Gastrocnemius medialis (tissue), 4 donors: ENCODE measurements around the gene SLC35B3. TPM values are rescaled to one million over a fixed set of nuclear protein-coding genes. Genes with fewer than 3 reads are reported as not detected.
A peak's percentile ranks its signal among the peaks of the same experiment; 100 is the strongest.

ENCODE experiments used
- ATAC-seq, 2 donors: fragments of 150-250 bp; one replicate each; pipeline ENCODE4 v1.9.1; 2016
- DNase-seq, 2 donors: peaks; one replicate each; pipeline ENCODE4 v3.0.0-alpha.2; 2019
- H3K27ac ChIP-seq, 4 donors: fragments of 200-600 bp; sonication (generic); 1 replicate in 1 of 4; 2 replicates in 3 of 4; pipeline ENCODE4 v1.5.1; 2016 to 2018; ENCODE audit warnings: mild to moderate bottlenecking in 2 of 4, moderate library complexity in 1 of 4
- H3K27me3 ChIP-seq, 3 donors: fragments of 200-600 bp; sonication (generic) in 2 of 3; 1 replicate in 1 of 3; 2 replicates in 2 of 3; pipeline versions ENCODE4 v1.5.1 to v1.6.0; 2016 to 2019; ENCODE audit warnings: mild to moderate bottlenecking in 1 of 3, moderate library complexity in 1 of 3
- H3K36me3 ChIP-seq, 2 donors: fragments of 200-600 bp; sonication (generic) in 1 of 2; one replicate each; pipeline ENCODE4 v1.5.1; 2017 to 2018
- H3K4me1 ChIP-seq, 2 donors: fragments of 200-600 bp; sonication (generic) in 1 of 2; one replicate each; pipeline ENCODE4 v1.5.1; 2016 to 2017; ENCODE audit warnings: mild to moderate bottlenecking in 2 of 2
- H3K4me3 ChIP-seq, 4 donors: fragments of 200-600 bp; sonication (generic) in 3 of 4; 1 replicate in 1 of 4; 2 replicates in 3 of 4; pipeline ENCODE4 v1.5.1; 2016 to 2019; ENCODE audit warnings: mild to moderate bottlenecking in 2 of 4
- H3K9me3 ChIP-seq, 3 donors: fragments of 200-600 bp; sonication (generic) in 2 of 3; 1 replicate in 1 of 3; 2 replicates in 2 of 3; pipeline ENCODE4 v1.5.1; 2016 to 2019
- CTCF ChIP-seq, 5 experiments: fragments of 450-650 bp in 3 of 5; fragments of 200-600 bp in 2 of 5; sonication (generic) in 2 of 5; IDR thresholded peaks in 4 of 5; conservative IDR thresholded peaks in 1 of 5; 1 replicate in 4 of 5; 2 replicates in 1 of 5; pipeline ENCODE4 v1.5.1; 2016 to 2019; ENCODE audit warnings: antibody characterized with exemption in 5 of 5, mild to moderate bottlenecking in 3 of 5, moderate library complexity in 3 of 5
- POLR2A ChIP-seq, 2 donors: fragments of 450-650 bp; IDR thresholded peaks; one replicate each; pipeline ENCODE4 v1.6.1; 2017; ENCODE audit warnings: antibody characterized with exemption in 2 of 2, mild to moderate bottlenecking in 2 of 2, moderate library complexity in 2 of 2
- in situ Hi-C, 4 donors: fragments of 200-750 bp; cut with MboI; loops; one replicate each; pipeline versions ENCODE4 v1.15.0 to v1.8.0; 2017; ENCODE audit warnings: low sequenced_read_pairs in 4 of 4
- intact Hi-C: fragments of 100-400 bp; cut with DNase I; formaldehyde crosslinking; loops from one replicate; pipeline ENCODE4 v1.15.1; 2023; ENCODE audit warnings: low total_unique reads
- total RNA-seq, 4 donors: library from RNA; depleted of rRNA; stranded (reverse); fragments of >200 nt; gene quantifications; one replicate each; pipeline versions ENCODE4 v1.1.0 to v1.2.3, GENCODE V29; 2016

SLC35B3 gene
- total RNA-seq, 4 donors from 2014 or later = 2.2 to 5.6 (median 3.2) TPM

GRCh38 chr6:8437813-8438212 is 2.5 kb upstream of the SLC35B3 start:
- Histone ChIP-seq H3K4me3 (no peak overlapping the region), H3K27me3 (no peaks in the 10 kb centered on the region), H3K4me1 (peaks cover 17 to 32% of the 10 kb centered on the region in 2 donors), H3K27ac (no peak overlapping the region), H3K9me3 (no peaks in the 10 kb centered on the region), H3K36me3 (no peaks in the 10 kb centered on the region)
- intact Hi-C loops = loop anchor here (10.0 kb wide), 1 partner anchor 373 kb away; the partner anchor contains the start of gene BLOC1S5
- TF ChIP-seq POLR2A (IDR thresholded peaks at IDR 0.05) = no peak
- no peak for TF ChIP-seq CTCF (IDR thresholded peaks at IDR 0.05 in 4 of 5, conservative IDR thresholded peaks at IDR 0.05 in 1 of 5)
- no peak for ATAC-seq
- in situ Hi-C loops = loop anchor here in 1 of 4 donors (25.0 kb wide), 1 partner anchor 351 kb away; no protein-coding TSS in a partner anchor
- no peak for DNase-seq

GRCh38 chr6:8436966-8437365 is 1.6 kb upstream of the SLC35B3 start:
- Histone ChIP-seq H3K4me1 (peaks cover 20 to 33% of the 10 kb centered on the region in 2 donors), H3K36me3 (no peaks in the 10 kb centered on the region), H3K27ac (no peak overlapping the region), H3K4me3 (no peak overlapping the region), H3K9me3 (no peaks in the 10 kb centered on the region), H3K27me3 (no peaks in the 10 kb centered on the region)
- intact Hi-C loops = loop anchor here (10.0 kb wide), 1 partner anchor 372 kb away; the partner anchor contains the start of gene BLOC1S5
- ATAC-seq (no peak), DNase-seq (no peak)
- TF ChIP-seq CTCF (IDR thresholded peaks at IDR 0.05 in 4 of 5, conservative IDR thresholded peaks at IDR 0.05 in 1 of 5) (no peak), POLR2A (IDR thresholded peaks at IDR 0.05) (no peak)
- in situ Hi-C loops = loop anchor here in 1 of 4 donors (25.0 kb wide), 1 partner anchor 350 kb away; no protein-coding TSS in a partner anchor

- no peaks in the 10 kb centered on the region for H3K27me3 ChIP-seq
- in situ Hi-C loops (loop anchor here in 1 of 4 donors (25.0 kb wide), 1 partner anchor 349 kb away; no protein-coding TSS in a partner anchor), intact Hi-C loops (loop anchor here (10.0 kb wide), 1 partner anchor 371 kb away; the partner anchor contains the start of gene BLOC1S5)
- H3K4me3 ChIP-seq = peak overlapping the region; percentile 87 to 94 (median 92)
- TF ChIP-seq CTCF (IDR thresholded peaks at IDR 0.05 in 4 of 5, conservative IDR thresholded peaks at IDR 0.05 in 1 of 5) (no peak), POLR2A (IDR thresholded peaks at IDR 0.05) (no peak)
- no peak for DNase-seq
- peaks cover 20 to 33% of the 10 kb centered on the region in 2 donors for H3K4me1 ChIP-seq
- no peaks in the 10 kb centered on the region for H3K36me3 ChIP-seq
- peak overlapping the region; percentile 81 to 92 (median 84) for H3K27ac ChIP-seq
- peak; percentile 14 to 36 for ATAC-seq
- no peaks in the 10 kb centered on the region for H3K9me3 ChIP-seq
Measured at GRCh38 chr6:8435845-8436168, 462 bp upstream of the SLC35B3 start.

GRCh38 chr6:8434727-8435092 is 635 bp downstream of the SLC35B3 start:
- peak in 1 of 2 donors; percentile 7 for ATAC-seq
- peaks cover 20 to 33% of the 10 kb centered on the region in 2 donors for H3K4me1 ChIP-seq
- TF ChIP-seq POLR2A (IDR thresholded peaks at IDR 0.05) (no peak), CTCF (IDR thresholded peaks at IDR 0.05 in 4 of 5, conservative IDR thresholded peaks at IDR 0.05 in 1 of 5) (no peak)
- peak overlapping the region; percentile 87 to 94 (median 92) for H3K4me3 ChIP-seq
- H3K36me3 ChIP-seq = no peaks in the 10 kb centered on the region
- no peak for DNase-seq
- in situ Hi-C loops = loop anchor here in 1 of 4 donors (25.0 kb wide), 1 partner anchor 347 kb away; no protein-coding TSS in a partner anchor
- H3K27me3 ChIP-seq = no peaks in the 10 kb centered on the region
- H3K27ac ChIP-seq = peak overlapping the region; percentile 81 to 92 (median 84)
- no peaks in the 10 kb centered on the region for H3K9me3 ChIP-seq
- intact Hi-C loops = loop anchor here (10.0 kb wide), 1 partner anchor 370 kb away; the partner anchor contains the start of gene BLOC1S5
